ENCODE data around the gene APLP2.

APLP2 gene

GRCh38 chr11:130110339-130111108 lies 40.8 kb downstream of the APLP2 start:
- no peak overlapping the region for H3K9ac ChIP-seq (ENCODE audit: low read depth, low read length)
- no peaks in the 10 kb centered on the region for H3K27me3 ChIP-seq (ENCODE audit: insufficient read depth, low read length, poor library complexity)

GRCh38 chr11:130112071-130112830 lies 42.6 kb downstream of the APLP2 start:
- H3K27ac ChIP-seq (ENCODE audit: low read length): no peak overlapping the region
- no peak overlapping the region for H3K4me2 ChIP-seq (ENCODE audit: insufficient read depth, low read length)
- H3K27me3 ChIP-seq (ENCODE audit: insufficient read depth, low read length, poor library complexity): no peaks in the 10 kb centered on the region

More at GRCh38 chr11:130110339-130111108, 40.8 kb downstream of the APLP2 start:
- peaks cover 23% of the 10 kb centered on the region; the same call in 1 of the 2 replicates for H3K36me3 ChIP-seq (ENCODE audit: insufficient read depth, low read length)
- H3K4me1 ChIP-seq (ENCODE audit: insufficient read depth, low read length): no peaks in the 10 kb centered on the region
- TF ChIP-seq CTCF (IDR thresholded peaks at IDR 0.05; ENCODE audit: borderline replicate concordance, extremely low read depth, low read length, poor library complexity, severe bottlenecking): no peak
- no peak for TF ChIP-seq EZH2 (IDR thresholded peaks at IDR 0.05; ENCODE audit: borderline replicate concordance, low read depth, low read length, severe bottlenecking)
- H3K4me2 ChIP-seq (ENCODE audit: insufficient read depth, low read length): no peak overlapping the region
- H3K9me3 ChIP-seq (ENCODE audit: insufficient read depth, low read length, severe bottlenecking): no peaks in the 10 kb centered on the region
- no peak overlapping the region for H3K4me3 ChIP-seq (ENCODE audit: low read depth in 1 of 2, low read length in 2 of 2)
- DNase-seq: no peak
- no peak overlapping the region for H2AFZ ChIP-seq (ENCODE audit: low read depth, low read length)
- no peaks in the 10 kb centered on the region; the same call in 1 of the 2 replicates for H3K79me2 ChIP-seq (ENCODE audit: insufficient read depth, low read length)
- H3K27ac ChIP-seq (ENCODE audit: low read length): no peak overlapping the region
- no peak for ATAC-seq (ENCODE audit: insufficient read depth, low read depth)
- H4K20me1 ChIP-seq (ENCODE audit: insufficient read depth, low read length): no peaks in the 10 kb centered on the region

GRCh38 chr11:130114281-130114680 lies 44.6 kb downstream of the APLP2 start:
- ATAC-seq (ENCODE audit: insufficient read depth, low read depth): no peak
- H2AFZ ChIP-seq (ENCODE audit: low read depth, low read length): no peak overlapping the region
- H4K20me1 ChIP-seq (ENCODE audit: insufficient read depth, low read length): no peaks in the 10 kb centered on the region
- no peak overlapping the region for H3K9ac ChIP-seq (ENCODE audit: low read depth, low read length)
- no peak overlapping the region for H3K27ac ChIP-seq (ENCODE audit: low read length)
- H3K27me3 ChIP-seq (ENCODE audit: insufficient read depth, low read length, poor library complexity): no peaks in the 10 kb centered on the region
- DNase-seq: no peak
- peaks cover 23% of the 10 kb centered on the region; the same call in 1 of the 2 replicates for H3K36me3 ChIP-seq (ENCODE audit: insufficient read depth, low read length)
- H3K79me2 ChIP-seq (ENCODE audit: insufficient read depth, low read length): no peaks in the 10 kb centered on the region
- no peak for TF ChIP-seq EZH2 (IDR thresholded peaks at IDR 0.05; ENCODE audit: borderline replicate concordance, low read depth, low read length, severe bottlenecking)
- no peak for TF ChIP-seq CTCF (IDR thresholded peaks at IDR 0.05; ENCODE audit: borderline replicate concordance, extremely low read depth, low read length, poor library complexity, severe bottlenecking)
- H3K9me3 ChIP-seq (ENCODE audit: insufficient read depth, low read length, severe bottlenecking): no peaks in the 10 kb centered on the region
- no peak overlapping the region for H3K4me3 ChIP-seq (ENCODE audit: low read depth in 1 of 2, low read length in 2 of 2)
- H3K4me2 ChIP-seq (ENCODE audit: insufficient read depth, low read length): no peak overlapping the region
- H3K4me1 ChIP-seq (ENCODE audit: insufficient read depth, low read length): peaks cover 25% of the 10 kb centered on the region

More at GRCh38 chr11:130112071-130112830, 42.6 kb downstream of the APLP2 start:
- H3K4me3 ChIP-seq (ENCODE audit: low read depth in 1 of 2, low read length in 2 of 2): no peak overlapping the region
- DNase-seq (no peak), ATAC-seq (ENCODE audit: insufficient read depth, low read depth) (no peak)
- H3K9ac ChIP-seq (ENCODE audit: low read depth, low read length): no peak overlapping the region
- H3K36me3 ChIP-seq (ENCODE audit: insufficient read depth, low read length): peaks cover 23% of the 10 kb centered on the region; the same call in 1 of the 2 replicates
- no peaks in the 10 kb centered on the region for H3K9me3 ChIP-seq (ENCODE audit: insufficient read depth, low read length, severe bottlenecking)
- no peaks in the 10 kb centered on the region for H4K20me1 ChIP-seq (ENCODE audit: insufficient read depth, low read length)
- H2AFZ ChIP-seq (ENCODE audit: low read depth, low read length): no peak overlapping the region
- no peaks in the 10 kb centered on the region for H3K79me2 ChIP-seq (ENCODE audit: insufficient read depth, low read length)
- peaks cover 5% of the 10 kb centered on the region for H3K4me1 ChIP-seq (ENCODE audit: insufficient read depth, low read length)
- TF ChIP-seq EZH2 (IDR thresholded peaks at IDR 0.05; ENCODE audit: borderline replicate concordance, low read depth, low read length, severe bottlenecking) (no peak), CTCF (IDR thresholded peaks at IDR 0.05; ENCODE audit: borderline replicate concordance, extremely low read depth, low read length, poor library complexity, severe bottlenecking) (no peak)

Data from DND-41 (cell line).